Endometrial microvascular endothelial cells (primary cell): ENCODE measurements around the gene MUS81. TPM values are rescaled to one million over a fixed set of nuclear protein-coding genes. Genes with fewer than 3 reads are reported as not detected.
"Not testable (repeated sequence)": the region's sequence is repeated elsewhere in the genome, so short reads cannot be mapped to it uniquely, and the experiment has no call there.

Source experiments
- in situ Hi-C: cut with HindIII; loops from 2 replicates; pipeline ENCODE4 v1.10.0; 2017; ENCODE audit warnings: low sequenced_read_pairs, low pct_unique_long_range_greater_than_20kb; ENCODE audit errors: inconsistent ontology term
- total RNA-seq: library from RNA; depleted of rRNA; stranded (reverse); fragments of >200 nt; gene quantifications from one replicate; pipeline ENCODE4 v1.2.3, GENCODE V29; 2015; ENCODE audit errors: inconsistent ontology term

The MUS81 gene
- total RNA-seq, 1 donor from 2014 or later, result 50.1 TPM

- in situ Hi-C loops, result no loop called here
These were observed 25.7 kb downstream of the MUS81 start for GRCh38 chr11:65885808-65886536.

GRCh38 chr11:65886826-65887722 lies 26.8 kb downstream of the MUS81 start:
- in situ Hi-C loops, result no loop called here

GRCh38 chr11:65887723-65888162 lies 27.5 kb downstream of the MUS81 start:
- in situ Hi-C loops, result no loop called here

GRCh38 chr11:65888163-65888814 lies 28.1 kb downstream of the MUS81 start, which contains the start of gene FIBP:
TSS of gene FIBP (minus strand) at chr11:65888471. CDS start at chr11:65888418, 53 bp downstream.
- in situ Hi-C loops, result no loop called here

- in situ Hi-C loops, result no loop called here
These were observed 30.3 kb downstream of the MUS81 start, which contains the start of gene CCDC85B for GRCh38 chr11:65890324-65891218. TSS of gene CCDC85B (plus strand) at chr11:65890673. CDS start at chr11:65890784, 111 bp downstream.

GRCh38 chr11:65891219-65892136 lies 31.2 kb downstream of the MUS81 start:
- in situ Hi-C loops, result no loop called here

- in situ Hi-C loops, result not testable (repeated sequence)
These were observed 31.9 kb downstream of the MUS81 start for GRCh38 chr11:65892137-65892540.

GRCh38 chr11:65892661-65893317 lies 32.6 kb downstream of the MUS81 start:
- in situ Hi-C loops, result no loop called here

GRCh38 chr11:65894034-65894591 lies 33.9 kb downstream of the MUS81 start:
- in situ Hi-C loops, result no loop called here

- in situ Hi-C loops, result no loop called here
These were observed 35.3 kb downstream of the MUS81 start for GRCh38 chr11:65895482-65895981.

- in situ Hi-C loops, result no loop called here
These were observed 36.1 kb downstream of the MUS81 start for GRCh38 chr11:65896034-65896999.

- in situ Hi-C loops, result no loop called here
These were observed 36.8 kb downstream of the MUS81 start for GRCh38 chr11:65897020-65897471.

- in situ Hi-C loops, result no loop called here
These were observed 38.6 kb downstream of the MUS81 start for GRCh38 chr11:65898656-65899355.

- in situ Hi-C loops, result no loop called here
These were observed 39.3 kb downstream of the MUS81 start for GRCh38 chr11:65899356-65900124.
